Measurements from ENCODE around the gene ZNF652. TPM values are rescaled to one million over a fixed set of nuclear protein-coding genes. Genes with fewer than 3 reads are reported as not detected.
A peak's percentile ranks its signal among the peaks of the same experiment; 100 is the strongest.

The ZNF652 gene
- total and polyA plus RNA-seq, 3 donors from 2014 or later, result 32.3 to 62.3 (median 51.2) TPM

- no peaks in the 10 kb centered on the region for H3K36me3 ChIP-seq (ENCODE audit: low read depth, missing control alignments)
- DNase-seq, result no peak
Measured at GRCh38 chr17:49318435-49318965, 43.5 kb downstream of the ZNF652 start.

GRCh38 chr17:49316889-49317675, 45.0 kb downstream of the ZNF652 start:
- intact Hi-C loops (cut with DNase I; ENCODE audit: low total_unique reads), result no loop called here
- DNase-seq, result no peak
- Histone ChIP-seq H3K36me3 (ENCODE audit: low read depth, missing control alignments) (no peaks in the 10 kb centered on the region), H3K4me1 (peaks cover 5% of the 10 kb centered on the region), H3K27me3 (no peaks in the 10 kb centered on the region), H3K27ac (no peak overlapping the region), H3K4me3 (no peak overlapping the region), H3K9me3 (no peaks in the 10 kb centered on the region)
- TF ChIP-seq CTCF (IDR thresholded peaks at IDR 0.05) (no peak), POLR2A (IDR thresholded peaks at IDR 0.05) (no peak)
- 85 to 91% methylated on average over 13 of the region's 13 CpGs for WGBS, 2 donors

More at GRCh38 chr17:49318435-49318965, 43.5 kb downstream of the ZNF652 start:
- H3K27ac ChIP-seq, result no peak overlapping the region
- H3K27me3 ChIP-seq, result no peaks in the 10 kb centered on the region
- WGBS, 2 donors, result 87 to 91% methylated on average over 6 of the region's 6 CpGs
- H3K9me3 ChIP-seq, result no peaks in the 10 kb centered on the region
- H3K4me1 ChIP-seq, result peaks cover 5% of the 10 kb centered on the region
- H3K4me3 ChIP-seq, result no peak overlapping the region
- no peak for TF ChIP-seq POLR2A (IDR thresholded peaks at IDR 0.05)
- no peak for TF ChIP-seq CTCF (IDR thresholded peaks at IDR 0.05)
- intact Hi-C loops (cut with DNase I; ENCODE audit: low total_unique reads), result no loop called here

GRCh38 chr17:49316258-49316570, 45.8 kb downstream of the ZNF652 start:
- TF ChIP-seq POLR2A (IDR thresholded peaks at IDR 0.05) (no peak), CTCF (IDR thresholded peaks at IDR 0.05) (no peak)
- 47 to 65% methylated on average over 2 of the region's 2 CpGs for WGBS, 2 donors
- DNase-seq, result no peak
- H3K27ac ChIP-seq, result no peak overlapping the region
- H3K4me3 ChIP-seq, result no peak overlapping the region
- H3K4me1 ChIP-seq, result peaks cover 5% of the 10 kb centered on the region
- no peaks in the 10 kb centered on the region for H3K9me3 ChIP-seq
- no peaks in the 10 kb centered on the region for H3K36me3 ChIP-seq (ENCODE audit: low read depth, missing control alignments)
- no peaks in the 10 kb centered on the region for H3K27me3 ChIP-seq
- intact Hi-C loops (cut with DNase I; ENCODE audit: low total_unique reads), result no loop called here

GRCh38 chr17:49315551-49316257, 46.3 kb downstream of the ZNF652 start:
- H3K4me1 ChIP-seq, result peaks cover 5% of the 10 kb centered on the region
- 47 to 48% methylated on average over 9 of the region's 9 CpGs for WGBS, 2 donors
- H3K27ac ChIP-seq, result no peak overlapping the region
- intact Hi-C loops (cut with DNase I; ENCODE audit: low total_unique reads), result no loop called here
- TF ChIP-seq POLR2A (IDR thresholded peaks at IDR 0.05) (no peak), CTCF (IDR thresholded peaks at IDR 0.05) (peak; percentile 53 to 67 (median 63))
- DNase-seq, result peak; percentile 77
- no peaks in the 10 kb centered on the region for H3K36me3 ChIP-seq (ENCODE audit: low read depth, missing control alignments)
- no peaks in the 10 kb centered on the region for H3K9me3 ChIP-seq
- H3K4me3 ChIP-seq, result no peak overlapping the region
- no peaks in the 10 kb centered on the region for H3K27me3 ChIP-seq
